GM12875 (cell line): ENCODE measurements around the gene MCM9.

ENCODE experiments used
- H3K4me3 ChIP-seq: one replicate; pipeline ENCODE4 v1.5.1; 2011; ENCODE audit warnings: low read depth, low read length, control low read depth
- CTCF ChIP-seq: IDR thresholded peaks from 2 replicates; pipeline ENCODE4 v1.5.1; 2011; ENCODE audit warnings: low read depth, mild to moderate bottlenecking, control low read depth, inconsistent platforms, low read length, moderate library complexity, borderline replicate concordance; ENCODE audit not compliant: insufficient read depth

The MCM9 gene

GRCh38 chr6:118918329-118918725 lies 16.6 kb downstream of the MCM9 start:
- H3K4me3 ChIP-seq = no peak overlapping the region
- no peak for TF ChIP-seq CTCF

DNA sequence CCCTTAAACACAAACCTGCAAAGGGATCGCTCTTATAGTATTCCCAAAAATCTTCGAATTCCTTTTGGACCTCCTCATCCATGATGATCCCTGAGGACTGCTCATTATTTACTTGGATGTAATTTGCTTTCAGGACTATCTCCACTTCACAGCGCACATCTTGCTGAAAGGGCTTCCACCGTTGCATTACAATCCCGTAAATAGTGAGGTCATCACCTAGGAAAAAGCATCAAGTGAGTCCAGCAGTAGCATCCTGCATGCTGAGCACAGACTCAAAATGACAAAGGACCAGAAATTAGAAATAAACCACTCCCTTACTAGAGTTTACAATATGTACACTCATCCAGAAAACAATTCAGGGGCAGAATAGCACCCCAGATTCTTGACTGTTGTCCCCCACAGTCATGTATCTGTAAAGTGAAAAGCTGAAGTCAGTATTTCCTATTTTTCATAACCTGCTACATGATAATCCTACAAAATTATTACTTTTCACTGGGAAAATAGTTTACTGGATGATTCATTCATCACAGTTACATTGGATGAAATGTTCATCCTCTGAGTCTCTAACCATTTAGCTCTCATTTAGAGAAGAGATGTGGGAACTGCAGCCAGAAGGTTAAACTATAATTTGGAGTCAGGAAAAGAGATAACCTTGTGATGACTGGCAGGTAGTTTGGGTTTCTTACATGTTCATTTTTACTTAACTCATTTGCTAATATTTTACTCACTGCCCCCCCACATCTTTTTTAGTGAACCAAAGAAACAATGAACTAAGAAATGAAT lies 17.2 kb downstream of the MCM9 start:
- no peak overlapping the region for H3K4me3 ChIP-seq
- no peak for TF ChIP-seq CTCF

DNA sequence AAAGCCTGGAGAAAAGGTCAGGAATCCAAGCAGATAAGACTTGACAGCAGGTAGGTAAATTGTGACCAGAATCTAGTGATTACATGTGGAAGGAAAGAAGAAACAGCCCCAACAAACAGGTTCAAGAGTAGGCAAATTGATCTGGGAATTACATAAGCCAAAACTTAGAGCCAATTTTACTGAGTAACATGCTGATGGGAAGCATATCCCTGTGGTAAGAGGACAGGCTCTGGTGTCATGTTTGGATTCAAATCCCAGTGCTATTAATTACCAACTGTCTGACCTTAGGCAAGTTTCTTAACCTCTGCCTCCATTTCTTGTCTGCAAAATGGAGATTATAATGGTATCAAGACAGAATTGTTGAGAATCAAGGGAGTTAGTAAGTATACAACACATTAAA lies 20.4 kb downstream of the MCM9 start:
- no peak for TF ChIP-seq CTCF
- no peak overlapping the region for H3K4me3 ChIP-seq

GRCh38 chr6:118913161-118913560 lies 21.8 kb downstream of the MCM9 start:
- no peak overlapping the region for H3K4me3 ChIP-seq
- TF ChIP-seq CTCF = no peak

- no peak overlapping the region for H3K4me3 ChIP-seq
- no peak for TF ChIP-seq CTCF
Measured at GRCh38 chr6:118912646-118913045, 22.3 kb downstream of the MCM9 start.

DNA sequence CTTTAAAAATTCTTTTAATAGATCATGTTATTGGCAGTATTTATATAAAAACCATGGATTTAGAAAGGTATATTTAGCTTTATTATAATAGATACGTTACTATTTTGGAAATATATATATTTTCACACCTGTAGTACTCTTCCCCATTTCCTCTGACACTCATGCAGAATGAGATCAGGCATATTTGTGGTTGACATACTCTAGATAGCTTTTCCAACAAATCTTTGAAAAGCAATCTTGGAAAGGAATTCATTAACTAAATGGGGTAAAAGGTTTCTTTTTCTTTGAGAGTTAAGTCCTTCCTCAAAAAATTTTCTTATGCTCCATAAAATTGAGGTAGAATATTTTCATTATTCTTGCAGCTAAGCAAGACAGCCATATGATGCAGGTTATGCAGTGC lies 26.5 kb downstream of the MCM9 start:
- no peak for TF ChIP-seq CTCF
- no peak overlapping the region for H3K4me3 ChIP-seq

DNA sequence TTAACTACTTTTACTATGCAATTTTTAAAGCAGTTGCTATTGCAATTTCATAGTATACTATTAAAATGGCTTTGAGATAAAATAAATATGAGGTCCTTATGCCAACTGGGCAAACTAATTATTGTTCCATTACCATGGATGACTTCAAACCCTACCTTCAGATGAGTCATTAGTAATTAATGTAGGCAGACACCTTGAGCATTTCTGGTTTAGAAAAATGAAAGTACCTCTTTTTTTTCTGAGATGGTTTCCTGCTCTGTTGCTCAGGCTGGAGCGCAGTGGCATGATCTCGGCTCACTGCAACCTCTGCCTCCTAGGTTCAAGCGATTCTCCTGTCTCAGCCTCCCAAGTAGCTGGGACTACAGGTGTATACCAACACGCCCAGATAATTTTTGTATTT lies 29.1 kb downstream of the MCM9 start:
- no peak for TF ChIP-seq CTCF
- H3K4me3 ChIP-seq = no peak overlapping the region
